GM21526 (cell line): ENCODE results near the gene PDLIM5.
A peak's percentile ranks its signal among the peaks of the same experiment; 100 is the strongest.
"Not testable (repeated sequence)": the region's sequence is repeated elsewhere in the genome, so short reads cannot be mapped to it uniquely, and the experiment has no call there.

Source experiments
- ATAC-seq: cut with Tn5 transposase; IDR thresholded peaks from one replicate; pipeline ENCODE4 v1.9.1; 2021; ENCODE audit warnings: moderate library complexity; ENCODE audit not compliant: unreplicated experiment, low FRiP score

Gene PDLIM5

DNA sequence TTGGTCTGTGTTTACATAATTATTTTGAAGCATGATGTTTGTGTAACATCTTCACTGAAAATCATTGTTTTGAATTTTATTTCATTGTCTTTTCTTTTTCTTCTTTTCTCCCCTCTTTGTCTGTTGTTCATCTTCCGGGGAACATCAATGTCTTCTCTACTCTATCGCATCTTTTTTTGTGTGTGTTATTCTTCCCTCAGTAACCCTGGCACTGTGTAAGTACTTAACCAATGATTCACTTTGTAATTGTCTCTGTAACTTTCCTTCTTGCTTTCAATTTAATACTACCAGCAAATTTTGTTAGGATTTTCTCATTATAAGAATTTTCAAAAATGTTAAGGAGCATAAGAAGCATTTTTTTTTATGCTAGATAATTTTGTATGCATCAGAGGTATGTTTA, 130.8 kb downstream of the PDLIM5 start:
- ATAC-seq = no peak

DNA sequence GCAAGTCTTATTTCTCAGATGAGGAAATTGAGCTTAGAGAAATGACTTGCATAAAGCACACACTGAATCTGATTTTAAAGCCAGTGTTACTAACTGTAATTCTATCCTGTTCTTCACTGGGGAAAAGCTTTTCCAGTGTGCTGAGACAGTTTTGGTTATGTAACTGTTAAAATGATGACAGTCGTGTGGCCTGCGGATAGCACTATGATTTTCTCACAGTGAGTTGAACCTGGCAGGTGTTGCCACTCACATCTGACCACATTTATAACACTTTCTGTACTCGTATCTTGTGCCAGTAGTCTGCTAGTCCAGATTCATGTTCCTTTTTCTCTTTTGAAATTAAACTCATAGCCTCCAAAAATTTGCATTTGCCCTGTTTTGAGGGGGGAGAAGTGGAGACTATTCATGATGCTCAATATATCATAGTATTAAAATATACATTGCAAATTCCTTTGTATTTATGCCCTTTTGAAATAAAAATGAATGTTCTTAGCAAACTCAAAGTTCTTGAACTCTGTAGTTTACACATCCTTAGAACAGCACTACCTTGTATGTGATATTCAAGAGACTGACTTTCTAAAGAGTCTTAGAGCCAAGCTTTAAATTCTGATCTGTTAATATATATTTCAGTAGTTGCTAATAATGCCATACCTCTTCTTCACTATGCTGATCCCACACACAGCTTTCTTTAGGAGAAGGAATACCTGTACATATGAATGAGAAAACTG, 132.3 kb downstream of the PDLIM5 start:
- no peak for ATAC-seq

DNA sequence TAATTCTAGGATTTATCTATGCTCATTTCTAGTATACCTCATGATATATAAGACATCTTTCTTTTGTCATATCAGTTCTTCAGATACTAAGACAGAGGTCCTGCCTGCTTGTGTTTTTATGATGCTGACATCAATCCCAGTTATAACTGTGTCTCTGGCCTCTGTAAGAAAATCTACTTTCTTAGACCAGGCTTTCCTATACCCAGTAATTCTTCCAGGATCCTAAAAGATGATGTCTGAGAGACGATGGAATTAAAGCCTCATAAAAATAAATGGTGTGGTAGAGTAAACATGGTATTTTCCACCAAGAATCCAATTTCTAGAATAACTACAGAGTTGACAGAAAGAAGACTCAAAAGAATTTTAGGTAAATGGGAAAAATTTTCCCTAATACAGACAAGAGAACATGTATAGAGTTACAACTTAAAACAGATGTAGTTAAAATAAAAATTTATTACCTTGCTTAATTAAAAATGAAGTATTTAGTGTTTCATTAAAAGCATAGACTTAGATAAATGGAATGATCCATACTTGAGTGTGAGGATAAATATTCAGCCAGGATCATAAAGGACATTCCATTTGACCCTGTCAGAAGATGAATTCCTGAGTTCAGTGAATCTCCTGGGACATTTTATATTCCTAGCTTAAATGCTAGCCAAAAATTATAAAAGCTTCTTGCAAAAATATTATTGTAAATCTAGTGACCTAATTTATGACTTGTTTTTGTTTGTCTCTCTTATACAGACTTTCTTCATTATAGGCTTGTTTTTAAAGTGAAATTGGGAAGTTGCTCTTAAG, 137.4 kb downstream of the PDLIM5 start:
- ATAC-seq = no peak

DNA sequence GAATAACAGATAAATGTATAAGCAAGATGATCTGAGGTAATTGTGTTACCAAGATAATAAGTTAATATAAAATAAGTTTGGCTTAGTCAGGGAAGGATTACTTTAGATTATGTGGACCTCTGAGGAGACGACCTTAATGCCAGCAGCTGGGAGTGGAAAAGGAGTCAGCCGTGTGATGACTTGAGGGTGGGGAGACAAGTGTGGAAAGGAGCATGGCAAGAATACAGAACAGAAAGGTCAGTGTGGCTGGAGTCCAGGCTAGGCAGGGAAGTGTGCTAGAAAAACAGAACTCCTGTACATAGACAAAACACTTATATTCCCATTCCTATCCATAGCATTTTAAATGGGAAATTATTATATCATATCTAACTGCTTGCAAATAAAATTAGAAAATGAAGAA, 138.8 kb downstream of the PDLIM5 start:
- no peak for ATAC-seq

DNA sequence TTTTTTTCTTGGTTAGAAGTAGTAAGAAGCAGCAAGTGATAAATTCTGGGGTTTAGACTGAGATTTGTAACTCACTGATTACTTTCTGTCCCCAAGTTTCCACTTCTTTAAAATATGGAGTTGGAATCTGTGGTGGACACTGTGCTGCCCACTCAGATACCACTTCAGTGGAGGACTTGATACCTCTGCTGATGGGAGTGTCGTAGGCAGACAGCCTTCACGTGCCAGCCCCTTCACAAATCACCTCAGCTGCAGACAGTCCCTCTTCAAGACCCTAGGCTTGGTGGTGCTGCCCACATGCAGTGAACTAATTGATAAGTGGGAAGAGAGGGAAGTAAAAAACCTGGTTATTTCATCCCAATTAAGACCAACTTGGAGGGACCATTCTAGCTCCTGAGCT, 139.5 kb downstream of the PDLIM5 start:
- no peak for ATAC-seq

DNA sequence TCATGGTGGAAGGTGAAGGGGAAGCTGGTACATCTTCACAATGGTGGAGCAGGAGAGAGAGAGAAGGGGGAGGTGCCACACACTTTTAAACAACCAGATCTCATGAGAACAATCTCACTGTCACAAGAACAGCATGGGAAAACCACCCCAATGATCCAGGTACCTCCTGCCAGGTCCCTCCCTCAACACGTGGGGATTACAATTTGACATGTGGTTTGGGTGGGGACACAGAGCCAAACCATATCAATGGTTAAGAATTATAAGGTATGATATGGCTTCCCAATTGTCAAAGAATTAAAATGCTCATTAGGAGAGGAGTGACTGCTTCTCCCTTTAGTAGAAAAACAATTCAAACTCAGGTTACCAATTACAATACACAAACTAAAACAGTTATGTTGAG, 143.3 kb downstream of the PDLIM5 start:
- ATAC-seq = no peak

DNA sequence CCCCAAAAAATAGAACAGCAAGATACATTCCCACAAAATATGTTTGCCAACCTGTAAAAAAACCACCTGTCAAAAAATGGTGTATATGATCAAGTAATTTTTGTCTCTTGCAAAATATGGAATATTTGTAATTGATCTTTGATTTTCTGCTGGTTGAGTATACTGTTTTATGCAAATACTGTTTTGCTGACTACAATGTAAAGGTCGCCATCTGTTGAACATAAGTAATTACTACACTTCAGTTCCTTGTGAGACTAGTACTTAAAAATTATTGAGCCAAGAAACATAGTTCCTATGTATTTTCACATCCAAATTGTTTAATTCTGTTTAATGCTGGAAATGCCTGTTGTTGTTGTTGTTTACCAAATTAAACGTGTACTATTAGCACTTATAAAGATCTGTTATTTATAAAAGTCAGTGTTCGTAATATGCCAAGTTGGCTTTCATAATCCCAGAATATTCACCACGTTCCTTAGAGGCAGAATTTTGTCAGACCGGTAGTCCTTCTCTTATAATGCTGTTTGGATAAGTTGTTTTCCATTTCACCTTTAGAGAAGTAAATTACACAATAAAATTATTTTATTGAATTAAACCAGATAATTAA, 144.2 kb downstream of the PDLIM5 start:
- ATAC-seq = peak; percentile 78

DNA sequence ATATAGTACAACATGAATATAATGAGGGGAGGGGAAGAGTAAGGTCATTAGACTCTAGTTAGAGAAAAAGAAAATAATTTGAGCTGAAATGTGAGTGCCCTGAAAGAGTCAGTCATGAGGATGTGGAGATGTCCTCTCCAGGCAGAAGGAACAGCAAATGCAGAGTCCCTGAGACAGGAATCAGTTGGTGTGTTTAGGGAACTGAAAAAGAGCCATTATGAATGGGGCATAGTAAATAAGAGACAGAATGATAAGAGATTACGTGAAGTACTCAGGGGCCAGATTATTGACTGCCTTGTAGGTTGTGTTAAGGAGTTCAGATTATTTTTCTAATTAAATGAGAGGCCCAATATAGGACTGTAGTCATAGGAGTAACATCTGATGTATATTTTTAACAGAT, 147.0 kb downstream of the PDLIM5 start:
- no peak for ATAC-seq

DNA sequence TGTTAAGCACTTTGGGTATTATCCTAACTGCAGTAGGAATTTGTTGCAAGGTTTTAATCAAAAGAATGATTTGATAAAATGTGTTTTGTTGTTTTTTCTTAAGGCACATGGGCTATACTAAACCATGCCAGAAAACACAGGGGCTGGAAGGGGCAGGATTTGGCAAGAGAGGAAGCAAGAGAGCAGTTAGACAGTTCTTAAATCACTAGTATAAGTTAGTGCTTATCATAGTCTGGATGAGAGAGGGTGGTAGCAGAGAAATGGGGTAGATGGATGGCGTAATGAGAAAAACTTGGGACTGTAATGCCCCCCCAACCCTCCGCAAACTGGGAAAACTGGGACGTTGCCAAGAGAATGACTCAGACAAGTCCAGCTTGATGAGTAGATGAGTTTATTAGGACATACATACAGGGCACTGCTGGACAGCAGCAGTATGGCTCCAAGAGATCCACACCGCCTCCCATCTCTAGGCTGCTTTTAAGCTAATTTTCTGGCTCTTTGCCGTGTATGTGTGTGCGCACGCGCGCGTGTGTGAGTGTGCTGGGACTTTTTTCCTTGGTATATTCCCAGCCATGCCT, 151.5 kb downstream of the PDLIM5 start:
- ATAC-seq = no peak

DNA sequence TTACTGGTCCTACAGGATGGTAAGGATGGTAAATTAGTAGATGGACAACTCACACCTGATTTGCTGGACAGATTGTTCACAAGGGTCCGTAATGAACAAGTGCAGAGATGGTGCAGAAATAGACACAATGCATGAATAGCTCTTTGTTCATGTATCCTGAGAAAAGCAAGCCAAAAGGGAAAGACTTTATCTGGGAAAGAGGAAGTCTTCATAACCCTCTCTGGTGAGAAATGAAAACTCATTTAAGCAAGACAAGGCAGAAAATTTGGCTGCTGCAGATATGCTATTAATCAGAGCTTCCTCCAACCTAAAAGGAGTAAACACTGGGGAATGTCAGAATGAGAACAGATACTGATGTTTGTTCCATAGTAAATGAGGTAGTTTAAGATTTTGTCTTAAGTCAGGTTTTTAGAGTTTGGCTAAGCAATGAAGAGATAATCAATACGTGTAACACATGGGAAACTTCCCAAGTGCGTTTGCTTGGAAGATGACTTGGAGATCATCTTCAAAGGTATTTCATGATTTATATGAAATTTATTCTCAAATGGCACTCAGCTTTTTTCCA, 153.6 kb downstream of the PDLIM5 start:
- ATAC-seq = no peak

DNA sequence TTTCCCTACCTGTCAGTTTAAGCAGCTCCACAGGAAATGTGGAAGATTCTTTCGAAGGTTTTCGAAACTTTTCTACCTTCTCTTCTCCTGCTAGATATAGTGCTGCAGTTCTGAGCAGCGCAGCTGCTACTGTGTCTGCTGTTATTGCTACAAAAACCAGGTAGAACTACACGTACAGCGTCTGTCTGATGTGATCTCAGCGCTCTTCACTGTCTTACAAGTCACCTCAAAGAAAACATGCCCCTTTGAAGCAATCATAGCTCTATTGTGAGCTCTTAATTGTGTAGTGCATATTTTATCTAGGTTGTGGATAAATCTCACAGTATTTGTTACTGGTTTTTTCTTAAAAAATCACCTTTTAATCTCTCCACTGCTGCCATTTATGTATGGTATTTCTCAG, 158.4 kb downstream of the PDLIM5 start:
- no peak for ATAC-seq

DNA sequence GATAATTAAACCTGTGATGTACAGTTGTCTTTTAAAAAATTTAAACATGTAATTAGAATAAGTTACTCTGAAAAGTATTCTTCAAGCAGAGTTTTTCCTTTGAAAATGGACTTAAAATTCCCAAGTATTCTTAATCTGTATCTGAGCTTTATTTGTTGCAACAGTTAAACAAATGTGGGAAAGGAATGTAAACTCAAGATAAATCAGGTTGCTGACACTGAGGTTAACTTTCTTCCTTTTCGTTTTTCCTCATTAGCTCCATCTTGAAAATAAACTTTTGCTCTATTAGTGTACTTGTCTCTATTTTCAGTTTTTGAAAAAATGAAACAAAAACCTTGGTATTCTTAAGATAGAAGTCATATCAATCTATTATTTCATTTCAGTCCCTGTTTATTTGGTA, 161.5 kb downstream of the PDLIM5 start:
- ATAC-seq = no peak

DNA sequence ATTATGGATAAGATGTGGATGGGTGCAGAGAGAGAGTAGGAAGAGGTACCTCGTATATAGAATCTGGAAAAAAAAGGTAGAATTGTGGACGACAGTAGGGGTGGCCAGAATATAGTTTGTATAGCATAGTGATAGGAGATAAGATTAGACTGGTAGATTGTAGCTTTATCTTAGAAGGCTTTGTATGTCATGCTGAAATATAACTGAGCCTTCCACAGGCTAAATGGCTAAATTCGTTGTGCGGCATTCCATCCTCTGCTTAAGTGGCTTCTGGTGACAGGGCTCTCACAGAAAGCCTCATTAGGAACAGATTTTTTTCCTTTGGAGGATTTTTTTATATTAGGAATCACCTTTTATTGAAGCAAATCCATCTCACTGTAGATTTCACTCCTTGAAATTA, 163.7 kb downstream of the PDLIM5 start:
- no peak for ATAC-seq

DNA sequence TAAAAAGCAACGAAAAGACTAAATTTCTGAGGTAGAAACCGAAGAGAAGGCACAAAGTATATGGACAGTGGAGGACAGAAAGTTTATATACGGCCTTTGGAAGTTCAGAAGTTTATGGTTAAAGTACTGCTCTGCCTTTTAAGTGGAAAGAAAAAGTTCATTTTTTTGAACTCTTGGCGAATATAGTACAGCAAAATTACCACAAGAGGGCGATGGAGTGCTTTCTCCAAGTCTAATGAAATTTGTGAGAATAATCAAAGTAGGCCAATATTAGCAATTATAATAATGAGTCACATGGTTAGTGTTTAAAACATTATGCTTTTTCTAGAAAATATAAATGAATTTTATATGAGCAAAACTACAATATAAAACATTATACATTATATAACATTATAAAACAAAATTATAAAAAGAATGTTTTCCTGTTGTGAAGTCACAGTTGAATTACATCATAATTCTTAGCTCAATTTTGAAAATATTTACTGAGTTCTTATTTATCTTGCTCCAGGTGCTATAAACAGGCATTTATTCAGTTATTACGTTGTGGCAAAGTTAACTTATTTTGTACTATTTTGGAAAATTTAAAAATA, 169.8 kb downstream of the PDLIM5 start:
- ATAC-seq = peak; percentile 64

DNA sequence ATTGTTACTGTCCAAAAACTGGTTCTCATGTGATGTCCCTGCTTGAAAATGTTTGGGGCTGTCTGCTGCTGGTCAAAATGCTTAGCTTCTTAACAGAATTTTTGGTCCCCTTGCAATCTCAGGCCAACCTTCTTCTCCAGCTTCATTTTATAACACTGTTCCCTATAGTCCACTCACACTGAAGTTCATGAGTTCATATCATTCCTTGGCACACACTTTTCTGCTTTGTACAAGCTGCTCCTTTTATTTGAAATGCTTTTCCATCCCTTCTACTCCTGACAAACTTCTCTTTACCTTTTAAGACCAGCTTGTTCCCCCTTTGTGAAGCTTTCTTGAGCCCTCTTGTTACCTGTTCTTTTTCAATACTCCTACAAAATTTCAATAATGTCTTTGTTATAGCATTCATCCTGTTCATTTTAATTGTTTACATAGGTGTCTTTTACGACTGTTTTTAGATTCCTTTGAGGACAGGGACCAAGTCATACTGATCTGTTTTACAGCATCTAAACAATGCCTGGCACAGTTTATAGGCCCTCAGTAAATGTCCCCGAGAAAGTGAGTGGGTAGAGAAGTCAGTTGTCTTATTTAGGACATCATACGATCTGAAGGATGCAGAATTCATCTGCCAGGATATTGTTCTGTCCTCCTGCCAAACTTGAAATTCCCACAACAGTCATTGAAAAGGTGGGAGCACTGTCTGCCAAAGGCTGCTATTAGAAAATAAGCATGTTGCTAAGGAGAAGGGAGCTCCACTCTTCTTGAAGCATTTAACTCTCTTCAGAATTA, 171.6 kb downstream of the PDLIM5 start:
- ATAC-seq = no peak

DNA sequence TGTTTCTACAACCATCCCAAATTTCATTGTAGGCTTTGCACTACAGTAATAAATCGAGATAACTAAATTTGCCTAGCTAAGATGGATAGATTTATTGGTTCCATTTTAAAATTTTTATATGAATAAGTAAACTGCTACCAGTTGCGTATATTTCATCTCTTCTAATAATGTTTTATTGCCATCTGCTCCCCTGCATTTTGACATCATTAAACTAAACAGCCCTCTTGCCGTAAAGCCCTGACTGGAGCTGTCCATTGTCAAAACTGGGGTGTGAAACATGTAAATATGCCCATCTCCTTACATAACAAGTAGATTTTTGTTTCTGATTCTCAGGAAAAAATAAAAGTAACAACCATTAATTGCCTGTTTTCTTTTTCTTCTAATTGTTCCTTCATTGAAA, 175.2 kb downstream of the PDLIM5 start:
- ATAC-seq = no peak

DNA sequence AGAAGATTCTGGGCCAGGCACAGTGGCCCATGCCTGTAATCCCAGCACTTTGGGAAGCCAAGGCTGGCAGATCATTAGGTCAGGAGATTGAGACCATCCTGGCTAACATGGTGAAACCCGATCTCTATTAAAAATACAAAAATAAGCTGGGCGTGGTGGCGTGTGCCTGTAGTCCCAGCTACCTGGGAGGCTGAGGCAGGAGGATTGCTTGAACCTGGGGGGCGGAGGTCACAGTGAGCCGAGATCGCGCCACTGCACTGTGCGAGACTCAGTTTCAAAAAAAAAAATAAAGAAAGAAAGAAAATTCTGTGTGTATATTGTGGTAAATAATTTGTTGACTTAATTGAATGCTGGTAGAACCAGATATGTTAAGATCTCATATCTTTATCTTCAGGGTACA, 177.3 kb downstream of the PDLIM5 start:
- not testable (repeated sequence) for ATAC-seq

DNA sequence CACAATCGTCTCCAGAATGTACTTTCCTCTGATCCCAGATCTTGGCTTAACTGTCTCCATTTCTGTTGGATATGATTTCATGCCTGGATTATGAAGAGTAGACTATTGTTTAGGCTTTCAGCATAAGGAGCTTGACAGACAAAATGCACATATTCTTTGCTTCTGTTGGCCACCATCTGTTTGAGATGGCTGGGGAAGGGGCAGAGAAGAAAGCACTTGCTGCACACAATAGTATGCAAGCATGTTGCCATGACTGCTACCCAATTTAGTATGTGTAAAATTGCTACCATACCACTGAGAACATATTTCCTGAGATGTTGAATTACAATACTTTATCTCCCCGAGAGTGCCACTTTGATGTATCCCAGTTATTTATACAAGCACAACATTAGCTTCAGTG, 178.1 kb downstream of the PDLIM5 start:
- ATAC-seq = no peak

DNA sequence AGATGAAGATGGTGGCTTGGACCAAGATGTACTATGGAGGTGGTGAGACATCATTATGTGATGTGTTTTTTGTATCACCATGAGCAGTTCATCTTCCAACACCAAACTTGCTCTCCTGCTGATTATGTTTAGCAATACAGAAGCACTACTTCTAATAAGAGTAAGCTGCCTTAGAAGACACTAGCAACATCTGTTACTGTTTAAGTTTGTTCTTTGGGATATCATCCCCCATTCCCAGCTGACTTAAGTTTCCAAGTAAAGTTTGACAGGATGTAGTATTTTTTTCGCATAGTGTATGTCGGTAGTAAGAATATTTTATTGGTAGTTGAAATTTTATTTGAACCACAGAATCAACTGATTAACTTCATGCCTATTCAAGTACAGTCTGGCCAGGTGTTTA, 182.5 kb downstream of the PDLIM5 start:
- no peak for ATAC-seq

DNA sequence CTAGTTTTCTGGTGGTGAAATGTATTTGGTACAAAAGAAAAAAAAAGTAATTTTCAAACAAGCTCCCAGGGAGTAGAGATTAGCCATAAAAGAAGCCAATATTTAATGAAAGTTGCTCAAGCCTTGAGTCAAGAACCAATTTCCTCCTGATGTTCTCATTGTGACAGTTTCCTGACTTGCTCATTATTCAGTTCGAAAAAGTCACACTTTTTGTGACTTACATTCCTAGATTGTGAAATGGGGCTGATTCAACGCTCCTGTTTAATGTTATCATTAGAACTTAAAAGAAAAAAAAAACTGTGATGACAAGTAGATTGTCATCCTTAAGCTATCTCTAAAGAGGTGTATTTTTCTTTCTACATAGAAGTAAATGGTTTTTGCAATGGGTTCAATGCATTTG, 183.4 kb downstream of the PDLIM5 start:
- no peak for ATAC-seq
